Caco-2 (cell line): ENCODE measurements around the gene SNX30. TPM values are rescaled to one million over a fixed set of nuclear protein-coding genes. Genes with fewer than 3 reads are reported as not detected.

Experiments
- BruUV-seq: library from RNA; stranded (reverse); fragments of 400-500 nt; replicated peaks from 2 replicates; lab custom pipeline; 2021; lab: Mats Ljungman, UMichigan
- CTCF ChIA-PET: fragments of 300-600 bp; sonication (Branson Sonifier 250); formaldehyde crosslinking; loops from one replicate; lab custom pipeline; 2022; ENCODE audit warnings: antibody characterized with exemption; lab: Charles Lee
- POLR2A ChIA-PET: fragments of 300-600 bp; sonication (Branson Sonifier 250); formaldehyde crosslinking; loops from one replicate; lab custom pipeline; 2022; ENCODE audit warnings: antibody characterized with exemption; lab: Charles Lee
- DNase-seq, 2 experiments: peaks; one replicate each; pipeline versions ENCODE4 v3.0.0 to v3.0.0-alpha.2; 2020 to 2022
- H3K27me3 ChIP-seq: replicated peaks from 2 replicates; pipeline ENCODE4 v1.6.0; 2011; ENCODE audit warnings: low read length; ENCODE audit not compliant: control insufficient read depth, insufficient read depth
- H3K36me3 ChIP-seq: 2 replicates; pipeline ENCODE4 v1.5.1; 2011; ENCODE audit warnings: low read length; ENCODE audit not compliant: control insufficient read depth, insufficient read depth
- H3K4me1 ChIP-seq: fragments of 250-450 bp; sonication (Bioruptor Pico); 2 replicates; pipeline ENCODE4 v1.5.1; 2020; ENCODE audit warnings: mild to moderate bottlenecking
- H3K4me3 ChIP-seq: 2 replicates; pipeline ENCODE4 v1.5.1; 2011; ENCODE audit warnings: low read depth, mild to moderate bottlenecking, control low read depth, low read length
- H3K9me3 ChIP-seq: fragments of 250-450 bp; sonication (Bioruptor Pico); 2 replicates; pipeline ENCODE4 v1.5.1; 2020; ENCODE audit warnings: mild to moderate bottlenecking, moderate library complexity
- H3K27ac Mint-ChIP-seq: one replicate; pipeline ENCODE4 v1.8.0; 2022; ENCODE audit warnings: mixed read lengths; ENCODE audit not compliant: unreplicated experiment
- H3K27me3 Mint-ChIP-seq: one replicate; pipeline ENCODE4 v1.8.0; 2022; ENCODE audit warnings: mixed read lengths; ENCODE audit not compliant: insufficient read depth, unreplicated experiment
- H3K36me3 Mint-ChIP-seq: one replicate; pipeline ENCODE4 v1.8.0; 2022; ENCODE audit warnings: mild to moderate bottlenecking, mixed read lengths; ENCODE audit not compliant: insufficient read depth, unreplicated experiment
- H3K4me1 Mint-ChIP-seq: one replicate; pipeline ENCODE4 v1.8.0; 2022; ENCODE audit warnings: low read depth, mixed read lengths; ENCODE audit not compliant: unreplicated experiment
- H3K4me3 Mint-ChIP-seq: one replicate; pipeline ENCODE4 v1.8.0; 2022; ENCODE audit warnings: mild to moderate bottlenecking, moderate library complexity, mixed read lengths; ENCODE audit not compliant: unreplicated experiment
- H3K9me3 Mint-ChIP-seq: one replicate; pipeline ENCODE4 v1.8.0; 2022; ENCODE audit warnings: mixed read lengths; ENCODE audit not compliant: unreplicated experiment
- intact Hi-C: fragments of 100-400 bp; cut with micrococcal nuclease; formaldehyde crosslinking; loops from one replicate; pipeline ENCODE4 v1.10.0; 2022; ENCODE audit not compliant: unreplicated experiment
- total RNA-seq: library from RNA; stranded (reverse); gene quantifications from 2 replicates; pipeline ENCODE4 v1.2.3, GENCODE V29; 2022
- TF ChIP-seq, protein P1 (sequence below), 2 experiments: fragments of 200-600 bp in 1 of 2; IDR thresholded peaks; 1 replicate in 1 of 2; 2 replicates in 1 of 2; pipeline versions ENCODE4 v1.5.1 to v1.8.0; 2011 to 2022; ENCODE audit warnings: antibody characterized with exemption in 1 of 2, control low read depth in 1 of 2, inconsistent platforms in 1 of 2, low read depth in 1 of 2, low read length in 1 of 2, mild to moderate bottlenecking in 1 of 2, moderate library complexity in 1 of 2; ENCODE audit not compliant: insufficient read depth in 1 of 2, severe bottlenecking in 1 of 2, unreplicated experiment in 1 of 2

SNX30 gene
- total RNA-seq, 1 experiment from 2014 or later = 21.8 TPM

DNA sequence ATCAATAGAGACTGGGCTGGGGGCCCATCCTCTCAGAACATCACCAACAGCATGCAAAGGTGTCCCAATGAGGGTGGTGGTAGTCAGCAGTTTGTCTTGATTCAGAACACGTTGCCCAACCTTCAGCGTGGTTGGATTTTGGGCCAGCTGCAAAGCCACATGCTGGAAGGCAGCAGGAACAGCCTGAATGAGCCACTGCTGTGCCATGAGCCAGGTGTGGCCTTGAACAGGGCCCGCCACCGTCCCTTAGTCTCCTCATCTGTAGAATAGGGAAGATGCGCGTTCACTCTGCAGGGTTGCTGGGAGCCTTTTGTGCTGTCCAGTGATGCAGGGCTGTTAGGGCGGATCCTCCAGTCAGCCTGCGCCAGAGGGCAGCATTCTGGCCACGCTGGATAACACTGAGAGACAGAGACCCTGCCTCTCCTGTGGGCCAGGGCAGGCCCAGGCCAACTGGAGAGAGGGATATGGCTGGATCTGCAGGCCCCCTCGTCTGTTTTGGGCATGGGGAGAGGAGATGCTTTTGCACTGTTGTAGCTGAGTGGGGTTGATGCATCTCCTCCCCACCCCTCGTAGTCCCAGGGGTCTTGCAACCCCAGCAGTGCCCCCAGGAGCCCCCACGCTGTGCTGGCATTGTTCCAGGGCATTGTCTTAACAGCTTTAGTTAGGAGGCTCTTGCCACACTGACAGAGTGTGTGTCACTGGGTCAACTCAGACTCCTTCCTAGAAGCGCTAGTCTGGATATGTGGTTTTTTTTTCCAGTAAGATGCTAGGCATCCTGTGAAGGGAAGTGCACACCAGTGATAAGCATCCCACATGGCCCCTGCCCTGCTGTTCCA, 98.0 kb downstream of the SNX30 start:
- no peak for DNase-seq
- intact Hi-C loops = no loop called here
- Mint-ChIP-seq H3K4me1 (peaks cover 9% of the 10 kb centered on the region), H3K36me3 (peaks cover 35% of the 10 kb centered on the region), H3K9me3 (no peaks in the 10 kb centered on the region), H3K4me3 (no peak overlapping the region), H3K27me3 (no peaks in the 10 kb centered on the region), H3K27ac (no peak overlapping the region)
- ChIA-PET CTCF (no interaction called here), POLR2A (no interaction called here)
- H3K4me3 ChIP-seq = no peak overlapping the region
- no peaks in the 10 kb centered on the region for H3K4me1 ChIP-seq
- peaks cover 4% of the 10 kb centered on the region for H3K36me3 ChIP-seq
- TF ChIP-seq, protein P1, sequence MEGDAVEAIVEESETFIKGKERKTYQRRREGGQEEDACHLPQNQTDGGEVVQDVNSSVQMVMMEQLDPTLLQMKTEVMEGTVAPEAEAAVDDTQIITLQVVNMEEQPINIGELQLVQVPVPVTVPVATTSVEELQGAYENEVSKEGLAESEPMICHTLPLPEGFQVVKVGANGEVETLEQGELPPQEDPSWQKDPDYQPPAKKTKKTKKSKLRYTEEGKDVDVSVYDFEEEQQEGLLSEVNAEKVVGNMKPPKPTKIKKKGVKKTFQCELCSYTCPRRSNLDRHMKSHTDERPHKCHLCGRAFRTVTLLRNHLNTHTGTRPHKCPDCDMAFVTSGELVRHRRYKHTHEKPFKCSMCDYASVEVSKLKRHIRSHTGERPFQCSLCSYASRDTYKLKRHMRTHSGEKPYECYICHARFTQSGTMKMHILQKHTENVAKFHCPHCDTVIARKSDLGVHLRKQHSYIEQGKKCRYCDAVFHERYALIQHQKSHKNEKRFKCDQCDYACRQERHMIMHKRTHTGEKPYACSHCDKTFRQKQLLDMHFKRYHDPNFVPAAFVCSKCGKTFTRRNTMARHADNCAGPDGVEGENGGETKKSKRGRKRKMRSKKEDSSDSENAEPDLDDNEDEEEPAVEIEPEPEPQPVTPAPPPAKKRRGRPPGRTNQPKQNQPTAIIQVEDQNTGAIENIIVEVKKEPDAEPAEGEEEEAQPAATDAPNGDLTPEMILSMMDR (IDR thresholded peaks at IDR 0.05; ENCODE audit: insufficient read depth in 1 of 2, low read depth in 1 of 2, low read length in 1 of 2, severe bottlenecking in 1 of 2, unreplicated experiment in 1 of 2) = no peak
- BruUV-seq = no TSS peak
- H3K9me3 ChIP-seq = no peaks in the 10 kb centered on the region
- H3K27me3 ChIP-seq = no peaks in the 10 kb centered on the region

DNA sequence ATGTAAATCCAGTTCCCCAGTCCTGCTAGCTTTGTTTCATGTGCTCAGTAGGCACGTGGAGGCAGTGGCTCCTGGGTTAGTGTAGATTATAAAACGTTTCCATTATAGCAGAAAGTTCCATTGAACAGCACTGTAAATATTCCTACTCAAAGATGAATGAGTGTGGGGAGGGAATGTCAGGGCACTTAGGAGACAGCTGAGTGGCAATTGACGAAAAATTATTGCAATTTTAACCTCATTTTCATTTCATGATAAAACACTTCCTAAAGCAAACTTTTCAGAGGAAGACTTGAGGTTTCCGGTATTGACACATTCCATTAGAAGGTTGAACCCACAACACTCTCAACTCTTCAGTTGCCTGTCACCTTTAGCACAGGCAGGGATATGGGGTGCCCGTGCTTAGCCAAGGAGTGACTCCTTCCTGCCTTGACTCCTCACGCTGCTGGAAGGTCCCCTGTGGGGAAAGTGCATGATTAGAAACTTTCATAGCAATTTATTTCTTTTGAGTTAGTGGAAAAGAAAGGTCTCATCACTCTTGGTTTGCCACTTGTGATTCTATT, 98.9 kb downstream of the SNX30 start:
- Histone ChIP-seq H3K27me3 (no peaks in the 10 kb centered on the region), H3K9me3 (no peaks in the 10 kb centered on the region), H3K4me3 (no peak overlapping the region), H3K4me1 (no peaks in the 10 kb centered on the region), H3K36me3 (peaks cover 4% of the 10 kb centered on the region)
- ChIA-PET POLR2A (no interaction called here), CTCF (no interaction called here)
- H3K4me3 Mint-ChIP-seq = no peak overlapping the region
- DNase-seq = no peak
- no peaks in the 10 kb centered on the region for H3K9me3 Mint-ChIP-seq
- BruUV-seq = no TSS peak
- H3K36me3 Mint-ChIP-seq = peaks cover 37% of the 10 kb centered on the region
- H3K4me1 Mint-ChIP-seq = peaks cover 1% of the 10 kb centered on the region
- H3K27me3 Mint-ChIP-seq = no peaks in the 10 kb centered on the region
- intact Hi-C loops = no loop called here
- TF ChIP-seq, protein P1 (IDR thresholded peaks at IDR 0.05; ENCODE audit: insufficient read depth in 1 of 2, low read depth in 1 of 2, low read length in 1 of 2, severe bottlenecking in 1 of 2, unreplicated experiment in 1 of 2) = no peak
- no peak overlapping the region for H3K27ac Mint-ChIP-seq

DNA sequence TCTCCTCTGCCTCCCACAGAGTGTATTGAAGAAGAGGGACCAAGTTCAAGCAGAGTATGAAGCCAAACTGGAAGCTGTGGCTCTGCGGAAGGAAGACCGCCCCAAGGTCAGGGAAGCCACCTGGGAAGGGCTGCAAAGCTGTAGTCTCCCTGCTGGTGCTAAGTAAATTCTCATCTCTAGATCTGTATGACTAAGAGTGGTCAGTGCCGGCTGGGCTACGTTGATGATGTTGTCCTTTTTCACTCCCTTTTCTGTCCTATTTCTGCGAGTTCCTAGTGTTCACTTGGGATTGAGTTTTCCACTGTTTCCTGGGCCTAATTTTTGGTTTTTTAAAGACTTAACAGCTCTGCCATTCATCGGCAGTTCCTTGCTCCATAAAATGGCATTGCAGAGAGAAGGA, 100.3 kb downstream of the SNX30 start:
- H3K27me3 ChIP-seq = no peaks in the 10 kb centered on the region
- no TSS peak for BruUV-seq

More for the DNA sequence above, 100.3 kb downstream of the SNX30 start:
- Mint-ChIP-seq H3K4me1 (no peaks in the 10 kb centered on the region), H3K27me3 (no peaks in the 10 kb centered on the region), H3K4me3 (no peak overlapping the region), H3K9me3 (no peaks in the 10 kb centered on the region), H3K36me3 (peaks cover 37% of the 10 kb centered on the region), H3K27ac (no peak overlapping the region)
- Histone ChIP-seq H3K9me3 (no peaks in the 10 kb centered on the region), H3K4me3 (no peak overlapping the region), H3K4me1 (no peaks in the 10 kb centered on the region), H3K36me3 (peaks cover 4% of the 10 kb centered on the region)
- CTCF ChIA-PET = interaction anchor here (0.5 kb wide), 1 partner anchor 26 kb away, joined by 4 read pairs; no protein-coding TSS in a partner anchor
- TF ChIP-seq, protein P1 (IDR thresholded peaks at IDR 0.05; ENCODE audit: insufficient read depth in 1 of 2, low read depth in 1 of 2, low read length in 1 of 2, severe bottlenecking in 1 of 2, unreplicated experiment in 1 of 2) = no peak
- no peak for DNase-seq
- intact Hi-C loops = no loop called here
- POLR2A ChIA-PET = no interaction called here
